ENCODE data around the gene PPFIA1. TPM values are rescaled to one million over a fixed set of nuclear protein-coding genes. Genes with fewer than 3 reads are reported as not detected.

PPFIA1 gene
- total and polyA plus RNA-seq, 2 of the 8 experiments (the other 6 are each of a cell fraction or from before 2014, with no cell fraction given), result 44.3 to 73.5 TPM

DNA sequence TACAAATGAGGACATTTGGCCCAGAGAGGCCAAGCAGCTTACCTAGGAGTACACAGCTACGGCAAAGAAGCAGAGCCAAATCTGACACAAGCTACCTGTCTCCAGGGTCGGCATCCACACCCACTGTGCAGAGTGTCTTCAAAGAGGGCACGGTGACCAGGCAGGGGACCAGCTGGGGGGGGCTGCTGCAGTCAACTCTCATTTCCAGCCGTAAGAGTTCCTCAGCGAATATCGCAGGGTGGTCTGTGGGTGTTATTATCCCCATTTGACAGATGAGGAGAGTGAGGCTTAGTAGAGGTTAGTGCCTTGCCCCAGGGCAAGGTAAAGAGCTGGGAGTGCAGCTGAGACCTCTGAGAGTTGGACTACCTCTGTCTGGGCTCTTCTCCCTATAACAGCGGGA is 7.1 kb upstream of the PPFIA1 start:
- H3K4me3 ChIP-seq (ENCODE audit: extremely low read depth in 1 of 4, insufficient read depth in 2 of 4, low read depth in 3 of 4, low read length in 4 of 4), result no peak overlapping the region
- H2BK12ac ChIP-seq (ENCODE audit: low read depth, low read length), result no peak overlapping the region
- H3K27ac ChIP-seq (ENCODE audit: low read depth, low read length), result no peak overlapping the region
- no peaks in the 10 kb centered on the region for H3K27me3 ChIP-seq (replicated peaks in 1 of 4; ENCODE audit: control insufficient read depth in 3 of 4, extremely low read depth in 1 of 4, insufficient read depth in 3 of 4, low read length in 3 of 4)
- no peak overlapping the region for H2AK5ac ChIP-seq (ENCODE audit: low read depth, low read length)
- H2AFZ ChIP-seq (ENCODE audit: low read length), result no peak overlapping the region
- ChIA-PET CTCF (ENCODE audit: partially characterized antibody) (interaction anchor here (1.2 kb wide), 1 partner anchor 58 kb away, joined by 3 read pairs; no protein-coding TSS in a partner anchor), POLR2A (ENCODE audit: partially characterized antibody) (no interaction called here)
- H4K5ac ChIP-seq (ENCODE audit: insufficient read length, low read depth, low read length), result no peak overlapping the region
- no peak overlapping the region for H3K14ac ChIP-seq (ENCODE audit: insufficient read length)
- no peaks in the 10 kb centered on the region for H3K79me1 ChIP-seq (ENCODE audit: low read depth, low read length)
- no peak overlapping the region for H2BK5ac ChIP-seq (ENCODE audit: low read depth, low read length)
- H4K20me1 ChIP-seq (replicated peaks in 1 of 2; ENCODE audit: control insufficient read depth in 1 of 2, insufficient read depth in 2 of 2, low read length in 2 of 2), result no peaks in the 10 kb centered on the region
- no peak overlapping the region for H4K91ac ChIP-seq (replicated peaks; ENCODE audit: insufficient read length, low read length)
- H3K18ac ChIP-seq (ENCODE audit: extremely low read depth, low read length), result no peak overlapping the region
- no peaks in the 10 kb centered on the region for H3K36me3 ChIP-seq (ENCODE audit: control insufficient read depth in 2 of 4, insufficient read depth in 4 of 4, low read length in 3 of 4)
- no peaks in the 10 kb centered on the region for H3K9me3 ChIP-seq (ENCODE audit: insufficient read depth in 2 of 2, low read depth in 1 of 2, low read length in 1 of 2)
- H3K4ac ChIP-seq (replicated peaks; ENCODE audit: insufficient read length, low read depth, low read length), result no peak overlapping the region
- H2BK20ac ChIP-seq (ENCODE audit: low read length), result no peak overlapping the region
- no peaks in the 10 kb centered on the region for H3K23me2 ChIP-seq (ENCODE audit: low read depth, low read length)
- no peak overlapping the region for H2BK120ac ChIP-seq (replicated peaks; ENCODE audit: low read depth, low read length)
- DNase-seq (ENCODE audit: low read depth in 1 of 2, low spot score in 2 of 2), result no peak
- no peak for FAIRE-seq
- H2BK15ac ChIP-seq (ENCODE audit: low read length), result no peak overlapping the region
- no peak overlapping the region for H4K8ac ChIP-seq (ENCODE audit: extremely low read depth, insufficient read depth, low read length)
- no peak overlapping the region for H3K56ac ChIP-seq (replicated peaks; ENCODE audit: insufficient read length, low read depth, low read length)
- WGBS, 2 experiments (ENCODE audit: extremely low coverage in 1 of 2, insufficient coverage in 1 of 2, insufficient read length in 1 of 2, insufficient replicate concordance in 2 of 2, low coverage in 1 of 2, low lambda C conversion rate in 2 of 2, missing lambda C conversion rate in 1 of 2), result 88% methylated on average over 7 of the region's 7 CpGs; no CpG with 5 or more reads in 1 of the 2 experiments
- H3K79me2 ChIP-seq (ENCODE audit: control insufficient read depth in 1 of 2, insufficient read depth in 2 of 2, low read length in 2 of 2), result no peaks in the 10 kb centered on the region
- no peak overlapping the region for H3K23ac ChIP-seq (ENCODE audit: insufficient read length)
- no peak overlapping the region for H3K4me2 ChIP-seq (ENCODE audit: insufficient read depth in 1 of 2, low read depth in 2 of 2, low read length in 2 of 2)
- no peak overlapping the region for H3K9ac ChIP-seq (replicated peaks in 1 of 4; ENCODE audit: extremely low read depth in 1 of 4, low read depth in 3 of 4, low read length in 3 of 4)
- no peaks in the 10 kb centered on the region for H3K4me1 ChIP-seq (replicated peaks in 1 of 4; ENCODE audit: control insufficient read depth in 3 of 4, insufficient read depth in 4 of 4, low read length in 3 of 4)
- TF ChIP-seq, protein P1, sequence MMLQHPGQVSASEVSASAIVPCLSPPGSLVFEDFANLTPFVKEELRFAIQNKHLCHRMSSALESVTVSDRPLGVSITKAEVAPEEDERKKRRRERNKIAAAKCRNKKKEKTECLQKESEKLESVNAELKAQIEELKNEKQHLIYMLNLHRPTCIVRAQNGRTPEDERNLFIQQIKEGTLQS (IDR thresholded peaks at IDR 0.05; ENCODE audit: insufficient read depth, low read depth, low read length), result no peak
- TF ChIP-seq CHD2 (IDR thresholded peaks at IDR 0.05; ENCODE audit: low read length) (no peak), SP1 (IDR thresholded peaks at IDR 0.05; ENCODE audit: low read depth, low read length) (no peak), BCL11A (IDR thresholded peaks at IDR 0.05; ENCODE audit: low read depth in 2 of 2, low read length in 2 of 2) (no peak), POLR2A (IDR thresholded peaks at IDR 0.05; ENCODE audit: control extremely low read depth in 1 of 2, low read depth in 2 of 2, low read length in 2 of 2) (no peak), RFX5 (IDR thresholded peaks at IDR 0.05; ENCODE audit: borderline replicate concordance, low read depth, low read length) (no peak), CTBP2 (IDR thresholded peaks at IDR 0.05; ENCODE audit: borderline replicate concordance, insufficient read depth, insufficient read length, low read length) (no peak)
- TF ChIP-seq, protein P2, sequence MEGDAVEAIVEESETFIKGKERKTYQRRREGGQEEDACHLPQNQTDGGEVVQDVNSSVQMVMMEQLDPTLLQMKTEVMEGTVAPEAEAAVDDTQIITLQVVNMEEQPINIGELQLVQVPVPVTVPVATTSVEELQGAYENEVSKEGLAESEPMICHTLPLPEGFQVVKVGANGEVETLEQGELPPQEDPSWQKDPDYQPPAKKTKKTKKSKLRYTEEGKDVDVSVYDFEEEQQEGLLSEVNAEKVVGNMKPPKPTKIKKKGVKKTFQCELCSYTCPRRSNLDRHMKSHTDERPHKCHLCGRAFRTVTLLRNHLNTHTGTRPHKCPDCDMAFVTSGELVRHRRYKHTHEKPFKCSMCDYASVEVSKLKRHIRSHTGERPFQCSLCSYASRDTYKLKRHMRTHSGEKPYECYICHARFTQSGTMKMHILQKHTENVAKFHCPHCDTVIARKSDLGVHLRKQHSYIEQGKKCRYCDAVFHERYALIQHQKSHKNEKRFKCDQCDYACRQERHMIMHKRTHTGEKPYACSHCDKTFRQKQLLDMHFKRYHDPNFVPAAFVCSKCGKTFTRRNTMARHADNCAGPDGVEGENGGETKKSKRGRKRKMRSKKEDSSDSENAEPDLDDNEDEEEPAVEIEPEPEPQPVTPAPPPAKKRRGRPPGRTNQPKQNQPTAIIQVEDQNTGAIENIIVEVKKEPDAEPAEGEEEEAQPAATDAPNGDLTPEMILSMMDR (IDR thresholded peaks at IDR 0.05; ENCODE audit: control extremely low read depth in 1 of 3, insufficient read depth in 1 of 3, low read depth in 1 of 3, low read length in 3 of 3), result no peak
- TF ChIP-seq, protein P3, sequence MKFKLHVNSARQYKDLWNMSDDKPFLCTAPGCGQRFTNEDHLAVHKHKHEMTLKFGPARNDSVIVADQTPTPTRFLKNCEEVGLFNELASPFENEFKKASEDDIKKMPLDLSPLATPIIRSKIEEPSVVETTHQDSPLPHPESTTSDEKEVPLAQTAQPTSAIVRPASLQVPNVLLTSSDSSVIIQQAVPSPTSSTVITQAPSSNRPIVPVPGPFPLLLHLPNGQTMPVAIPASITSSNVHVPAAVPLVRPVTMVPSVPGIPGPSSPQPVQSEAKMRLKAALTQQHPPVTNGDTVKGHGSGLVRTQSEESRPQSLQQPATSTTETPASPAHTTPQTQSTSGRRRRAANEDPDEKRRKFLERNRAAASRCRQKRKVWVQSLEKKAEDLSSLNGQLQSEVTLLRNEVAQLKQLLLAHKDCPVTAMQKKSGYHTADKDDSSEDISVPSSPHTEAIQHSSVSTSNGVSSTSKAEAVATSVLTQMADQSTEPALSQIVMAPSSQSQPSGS (IDR thresholded peaks at IDR 0.05; ENCODE audit: low read length), result no peak
- TF ChIP-seq, protein P4, sequence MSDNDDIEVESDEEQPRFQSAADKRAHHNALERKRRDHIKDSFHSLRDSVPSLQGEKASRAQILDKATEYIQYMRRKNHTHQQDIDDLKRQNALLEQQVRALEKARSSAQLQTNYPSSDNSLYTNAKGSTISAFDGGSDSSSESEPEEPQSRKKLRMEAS (IDR thresholded peaks at IDR 0.05), result no peak

All from H1 (cell line).